IMR-90 (cell line): ENCODE results near the gene ANXA4. TPM values are rescaled to one million over a fixed set of nuclear protein-coding genes. Genes with fewer than 3 reads are reported as not detected.

Source experiments
- ATAC-seq: fragments of 200-7000 bp; cut with Tn5 transposase; 2 replicates; pipeline ENCODE4 v1.9.1; 2020; ENCODE audit warnings: low read depth, mild to moderate bottlenecking, moderate library complexity
- BruUV-seq: library from RNA; stranded (reverse); fragments of 400-500 nt; replicated peaks from 2 replicates; lab custom pipeline; 2021; lab: Mats Ljungman, UMichigan
- CTCF ChIA-PET: fragments of 300-600 bp; formaldehyde crosslinking; extraction: SDS; loops from one replicate; lab custom pipeline; 2021; ENCODE audit warnings: antibody characterized with exemption; lab: Yijun Ruan, JAX
- POLR2A ChIA-PET: fragments of 300-600 bp; sonication (Branson Sonifier 250); formaldehyde crosslinking; loops from one replicate; lab custom pipeline; 2022; ENCODE audit warnings: antibody characterized with exemption; ENCODE audit not compliant: unreplicated experiment; lab: Charles Lee
- DNase-seq: peaks from one replicate; pipeline ENCODE4 v3.0.0; 2013
- H2AFZ ChIP-seq: replicated peaks from 2 replicates; pipeline ENCODE3; 2013; ENCODE audit warnings: low read length, mild to moderate bottlenecking; ENCODE audit not compliant: poor library complexity
- H2AK5ac ChIP-seq: 2 replicates; pipeline ENCODE4 v1.6.1; 2013; ENCODE audit warnings: low read depth, low read length, inconsistent platforms
- H2AK9ac ChIP-seq: replicated peaks from 2 replicates; pipeline ENCODE3; 2013; ENCODE audit warnings: mild to moderate bottlenecking, low read depth, low read length, moderate library complexity; ENCODE audit not compliant: poor library complexity
- H2BK120ac ChIP-seq: 2 replicates; pipeline ENCODE4 v1.6.1; 2013; ENCODE audit warnings: low read depth, low read length, inconsistent platforms
- H2BK15ac ChIP-seq: 3 replicates; pipeline ENCODE4 v1.6.1; 2013; ENCODE audit warnings: low read depth, low read length, inconsistent platforms
- H2BK20ac ChIP-seq: 2 replicates; pipeline ENCODE4 v1.6.1; 2013; ENCODE audit warnings: low read depth, mild to moderate bottlenecking, inconsistent platforms, low read length, moderate library complexity
- H2BK5ac ChIP-seq: 2 replicates; pipeline ENCODE4 v1.6.1; 2013; ENCODE audit warnings: mild to moderate bottlenecking, low read depth, low read length, inconsistent platforms; ENCODE audit not compliant: poor library complexity, severe bottlenecking
- H3K14ac ChIP-seq: replicated peaks from 2 replicates; pipeline ENCODE4 v1.6.1; 2013; ENCODE audit warnings: low read depth, low read length, inconsistent platforms
- H3K18ac ChIP-seq: 2 replicates; pipeline ENCODE4 v1.6.1; 2013; ENCODE audit warnings: low read depth, low read length, control low read depth
- H3K23ac ChIP-seq: 2 replicates; pipeline ENCODE4 v1.6.1; 2013; ENCODE audit warnings: low read depth, low read length, inconsistent platforms
- H3K27ac ChIP-seq: 2 replicates; pipeline ENCODE4 v1.5.1; 2013; ENCODE audit warnings: mild to moderate bottlenecking, control low read depth, low read length; ENCODE audit not compliant: insufficient read depth
- H3K27me3 ChIP-seq: 2 replicates; pipeline ENCODE4 v1.6.1; 2013; ENCODE audit warnings: low read length; ENCODE audit not compliant: control insufficient read depth, insufficient read depth
- H3K36me3 ChIP-seq: 2 replicates; pipeline ENCODE4 v1.6.1; 2013; ENCODE audit warnings: low read length, mixed read lengths; ENCODE audit not compliant: control insufficient read depth, insufficient read depth
- H3K4ac ChIP-seq: 2 replicates; pipeline ENCODE4 v1.6.1; 2013; ENCODE audit warnings: low read depth, low read length, inconsistent platforms
- H3K4me1 ChIP-seq: 2 replicates; pipeline ENCODE4 v1.6.1; 2013; ENCODE audit warnings: low read length, mixed read lengths; ENCODE audit not compliant: control insufficient read depth, insufficient read depth
- H3K4me2 ChIP-seq: 2 replicates; pipeline ENCODE4 v1.6.1; 2013; ENCODE audit warnings: low read depth, mild to moderate bottlenecking, control low read depth, low read length, moderate library complexity
- H3K4me3 ChIP-seq: 2 replicates; pipeline ENCODE4 v1.5.1; 2013; ENCODE audit warnings: low read depth, mild to moderate bottlenecking, control low read depth, low read length, moderate library complexity; ENCODE audit not compliant: insufficient read depth
- H3K56ac ChIP-seq: 2 replicates; pipeline ENCODE4 v1.6.1; 2013; ENCODE audit warnings: low read length, inconsistent platforms; ENCODE audit not compliant: insufficient read depth; ENCODE audit errors: extremely low read depth
- H3K79me1 ChIP-seq, 2 experiments: 2 replicates each; pipeline ENCODE4 v1.6.1; 2013; ENCODE audit warnings: low read length in 2 of 2, inconsistent platforms in 1 of 2, low read depth in 1 of 2
- H3K9ac ChIP-seq: 2 replicates; pipeline ENCODE4 v1.6.1; 2013; ENCODE audit warnings: low read depth, low read length, control low read depth
- H3K9me1 ChIP-seq: 2 replicates; pipeline ENCODE4 v1.6.1; 2013; ENCODE audit warnings: low read length, inconsistent platforms; ENCODE audit not compliant: insufficient read depth
- H3K9me3 ChIP-seq: 2 replicates; pipeline ENCODE4 v1.6.1; 2013; ENCODE audit warnings: low read length; ENCODE audit not compliant: control insufficient read depth, insufficient read depth
- H4K20me1 ChIP-seq: 2 replicates; pipeline ENCODE4 v1.6.1; 2013; ENCODE audit warnings: low read length, inconsistent platforms; ENCODE audit not compliant: insufficient read depth
- H4K5ac ChIP-seq: 2 replicates; pipeline ENCODE4 v1.6.1; 2013; ENCODE audit warnings: mild to moderate bottlenecking, low read depth, low read length, control low read depth
- H4K8ac ChIP-seq, 2 experiments: 2 replicates each; pipeline ENCODE4 v1.6.1; 2013; ENCODE audit warnings: low read depth in 2 of 2, low read length in 2 of 2, control low read depth in 1 of 2, inconsistent platforms in 1 of 2
- H4K91ac ChIP-seq: 2 replicates; pipeline ENCODE4 v1.6.1; 2013; ENCODE audit warnings: low read depth, low read length, inconsistent platforms; ENCODE audit not compliant: insufficient read depth
- BHLHE40 ChIP-seq: fragments of 150-350 bp; IDR thresholded peaks from 2 replicates; pipeline ENCODE4 v1.6.1; 2016; ENCODE audit warnings: mild to moderate bottlenecking, low read depth, low read length
- CTCF ChIP-seq: conservative IDR thresholded peaks from 2 replicates; pipeline ENCODE4 v1.5.1; 2012; ENCODE audit warnings: mild to moderate bottlenecking, low read depth, low read length, improper control_type of control experiment
- ELK1 ChIP-seq: fragments of 150-350 bp; IDR thresholded peaks from 2 replicates; pipeline ENCODE4 v1.6.1; 2016; ENCODE audit warnings: low read depth, mild to moderate bottlenecking, low read length, moderate library complexity, borderline replicate concordance
- FOS ChIP-seq: fragments of 150-350 bp; IDR thresholded peaks from 2 replicates; pipeline ENCODE4 v1.6.1; 2016; ENCODE audit warnings: low read depth, low read length
- MAFK ChIP-seq: IDR thresholded peaks from 2 replicates; pipeline ENCODE4 v1.6.1; 2012; ENCODE audit warnings: low read depth, low read length, improper control_type of control experiment
- POLR2A ChIP-seq: IDR thresholded peaks from 2 replicates; pipeline ENCODE4 v1.6.1; 2012; ENCODE audit warnings: mild to moderate bottlenecking, low read depth, low read length
- RAD21 ChIP-seq: IDR thresholded peaks from 2 replicates; pipeline ENCODE4 v1.6.1; 2012; ENCODE audit warnings: low read length, improper control_type of control experiment
- RCOR1 ChIP-seq: IDR thresholded peaks from 2 replicates; pipeline ENCODE4 v1.6.1; 2012; ENCODE audit warnings: mild to moderate bottlenecking, low read length, improper control_type of control experiment; ENCODE audit not compliant: insufficient replicate concordance
- SMC3 ChIP-seq: fragments of 150-350 bp; IDR thresholded peaks from 2 replicates; pipeline ENCODE4 v1.6.1; 2016; ENCODE audit warnings: low read depth, mild to moderate bottlenecking, antibody characterized with exemption, low read length, moderate library complexity
- WGBS, 2 experiments: methylation state at CpG; one replicate each; pipeline versions ENCODE4 v1.1.5 to v1.1.7; 2013; ENCODE audit warnings: missing lambda C conversion rate in 2 of 2; ENCODE audit not compliant: insufficient read length in 1 of 2; ENCODE audit errors: extremely low coverage in 2 of 2; 5-methylcytosine and 5-hydroxymethylcytosine counted together
- dilution Hi-C: fragments of 300-500 bp; cut with HindIII; formaldehyde crosslinking; loops from one replicate; pipeline ENCODE4 v1.14.3; 2018; ENCODE audit warnings: low sequenced_read_pairs; ENCODE audit not compliant: unreplicated experiment
- in situ Hi-C: fragments of 300-500 bp; cut with MboI; formaldehyde crosslinking; loops from 3 replicates; pipeline ENCODE4 v1.14.3; 2019; ENCODE audit warnings: low sequenced_read_pairs, inconsistent platforms, mixed read lengths
- intact Hi-C: fragments of 100-400 bp; cut with micrococcal nuclease; formaldehyde crosslinking; loops from 2 replicates; pipeline ENCODE4 v1.10.0; 2022
- polyA plus RNA-seq, 3 experiments: library from polyadenylated mRNA; depleted of rRNA; stranded (reverse); fragments of >200 nt; gene quantifications; 2 replicates each; pipeline ENCODE4 v1.2.3, GENCODE V29; 2012; ENCODE audit warnings: low replicate concordance in 1 of 3
- total RNA-seq: library from RNA; depleted of rRNA; stranded (reverse); fragments of >200 nt; gene quantifications from 2 replicates; pipeline ENCODE4 v1.2.3, GENCODE V29; 2012

Gene ANXA4
- total and polyA plus RNA-seq, 2 of the 4 experiments (the other 2 are of a cell fraction) = 22.2 to 72.0 TPM

- TF ChIP-seq FOS (peak; percentile 53), RCOR1 (peak; percentile 100)
Observed at GRCh38 chr2:69789175-69789721, 47.3 kb downstream of the ANXA4 start (continued).

- H2AFZ ChIP-seq = peak overlapping the region; percentile 53
- dilution Hi-C loops = no loop called here
- peak overlapping the region; percentile 51 for H3K9ac ChIP-seq
- intact Hi-C loops = no loop called here
- peaks cover 0 to 7% of the 10 kb centered on the region in 2 experiments; a peak in 1 of 4 replicates for H3K79me1 ChIP-seq
- H3K4me1 ChIP-seq = peaks cover 10% of the 10 kb centered on the region
- H3K4ac ChIP-seq = peak overlapping the region; percentile 51
- peak overlapping the region; percentile 25; the same call in 1 of the 2 replicates for H3K56ac ChIP-seq
- peak; percentile 35; the same call in 1 of the 2 replicates for ATAC-seq
- no peaks in the 10 kb centered on the region for H4K20me1 ChIP-seq
- BruUV-seq = no TSS peak
- peak overlapping the region; percentile 59 for H2BK120ac ChIP-seq
- H2BK20ac ChIP-seq = peak overlapping the region; percentile 50; the same call in 1 of the 2 replicates
- peak overlapping the region; percentile 66; the same call in 1 of the 2 replicates for H3K23ac ChIP-seq
- H2BK15ac ChIP-seq = no peak overlapping the region; the same call in 2 of the 3 replicates
- whole genome bisulfite sequencing, 2 experiments = no CpG with 5 or more reads among the region's 7 CpGs
- H3K4me2 ChIP-seq = peak overlapping the region; percentile 73
- ChIA-PET CTCF (interaction anchor here (0.6 to 1.6 kb wide), 3 partner anchors 27 to 31 kb away, joined by 3 to 5 read pairs (median 4); no protein-coding TSS in a partner anchor), POLR2A (no interaction called here)
- DNase-seq = peak; percentile 39
- no peaks in the 10 kb centered on the region for H3K9me3 ChIP-seq
- H3K27ac ChIP-seq = peak overlapping the region; percentile 29; the same call in 1 of the 2 replicates
- H3K36me3 ChIP-seq = peaks cover 3% of the 10 kb centered on the region
- peak overlapping the region; percentile 43 for H4K91ac ChIP-seq
- H4K5ac ChIP-seq = peak overlapping the region; percentile 71
- H3K18ac ChIP-seq = peak overlapping the region; percentile 58
- H3K27me3 ChIP-seq = no peaks in the 10 kb centered on the region
- peak overlapping the region; percentile 12 for H2AK5ac ChIP-seq
- no peak for TF ChIP-seq MAFK
- TF ChIP-seq FOS = no peak
- TF ChIP-seq BHLHE40 = no peak
- TF ChIP-seq RCOR1 = no peak
- no peak for TF ChIP-seq RAD21
- no peak for TF ChIP-seq POLR2A
- no peak for TF ChIP-seq CTCF
- no peak for TF ChIP-seq ELK1
- TF ChIP-seq SMC3 = no peak
- no peak overlapping the region for H2AK9ac ChIP-seq
- peak overlapping the region in 1 of 2 experiments; percentile 58; a peak in 1 of 4 replicates for H4K8ac ChIP-seq
- H3K14ac ChIP-seq = peak overlapping the region; percentile 86
- peaks cover 7% of the 10 kb centered on the region; the same call in 1 of the 2 replicates for H3K9me1 ChIP-seq
- H2BK5ac ChIP-seq = peak overlapping the region; percentile 73
- in situ Hi-C loops = no loop called here
- H3K4me3 ChIP-seq = no peak overlapping the region
Observed at GRCh38 chr2:69789772-69790600, 48.1 kb downstream of the ANXA4 start.
